H1 (cell line): ENCODE results near the gene ZMYM4. TPM values are rescaled to one million over a fixed set of nuclear protein-coding genes. Genes with fewer than 3 reads are reported as not detected.

ENCODE experiments used
- CTCF ChIA-PET: fragments of 300-600 bp; sonication (Branson Sonifier 250); formaldehyde crosslinking; loops from one replicate; lab custom pipeline; 2021; ENCODE audit not compliant: partially characterized antibody; lab: Charles Lee
- POLR2A ChIA-PET: fragments of 300-600 bp; sonication (Branson Sonifier 250); formaldehyde crosslinking; loops from one replicate; lab custom pipeline; 2021; ENCODE audit warnings: inconsistent platforms; ENCODE audit not compliant: partially characterized antibody; lab: Charles Lee
- DNase-seq, 2 experiments: peaks; one replicate each; pipeline versions ENCODE4 v3.0.0 to v3.0.0-alpha.2; 2010 to 2022; ENCODE audit warnings: low spot score in 2 of 2, low read depth in 1 of 2, mixed read lengths in 1 of 2
- FAIRE-seq: peaks from 2 replicates; lab custom pipeline; 2011; peaks lifted over from hg19 to GRCh38; lab: Jason Lieb, UNC
- H2AFZ ChIP-seq: 2 replicates; pipeline ENCODE4 v1.8.1; 2012; ENCODE audit warnings: low read length, inconsistent platforms
- H2AK5ac ChIP-seq: 2 replicates; pipeline ENCODE4 v1.6.1; 2013; ENCODE audit warnings: low read depth, low read length
- H2BK120ac ChIP-seq: replicated peaks from 2 replicates; pipeline ENCODE3; 2013; ENCODE audit warnings: low read depth, low read length, inconsistent platforms
- H2BK12ac ChIP-seq: 2 replicates; pipeline ENCODE4 v1.6.1; 2013; ENCODE audit warnings: low read depth, low read length
- H2BK15ac ChIP-seq: 2 replicates; pipeline ENCODE4 v1.6.1; 2013; ENCODE audit warnings: low read length
- H2BK20ac ChIP-seq: 2 replicates; pipeline ENCODE4 v1.6.1; 2013; ENCODE audit warnings: low read length
- H2BK5ac ChIP-seq: 2 replicates; pipeline ENCODE4 v1.6.1; 2013; ENCODE audit warnings: low read depth, low read length
- H3K14ac ChIP-seq: 2 replicates; pipeline ENCODE4 v1.6.1; 2013; ENCODE audit warnings: inconsistent platforms; ENCODE audit not compliant: insufficient read length
- H3K18ac ChIP-seq: 2 replicates; pipeline ENCODE4 v1.6.1; 2013; ENCODE audit warnings: low read length; ENCODE audit errors: extremely low read depth
- H3K23ac ChIP-seq: 2 replicates; pipeline ENCODE4 v1.6.1; 2013; ENCODE audit warnings: inconsistent platforms; ENCODE audit not compliant: insufficient read length
- H3K23me2 ChIP-seq: 2 replicates; pipeline ENCODE4 v1.6.1; 2013; ENCODE audit warnings: low read depth, low read length
- H3K27ac ChIP-seq: 2 replicates; pipeline ENCODE4 v1.6.1; 2011; ENCODE audit warnings: low read depth, low read length, inconsistent platforms
- H3K27me3 ChIP-seq, 4 experiments: replicated peaks in 1 of 4; 1 replicate in 1 of 4; 2 replicates in 3 of 4; pipeline versions ENCODE4 v1.6.1 to v1.8.1; 2011 to 2013; ENCODE audit warnings: low read length in 3 of 4, mild to moderate bottlenecking in 3 of 4, inconsistent platforms in 2 of 4, mixed read lengths in 2 of 4, moderate library complexity in 1 of 4; ENCODE audit not compliant: control insufficient read depth in 3 of 4, insufficient read depth in 3 of 4; ENCODE audit errors: extremely low read depth in 1 of 4
- H3K36me3 ChIP-seq, 4 experiments: 2 replicates each; pipeline versions ENCODE4 v1.6.1 to v1.8.1; 2011 to 2013; ENCODE audit warnings: mild to moderate bottlenecking in 4 of 4, low read length in 3 of 4, moderate library complexity in 2 of 4, control low read depth in 1 of 4, inconsistent platforms in 1 of 4; ENCODE audit not compliant: insufficient read depth in 4 of 4, control insufficient read depth in 2 of 4
- H3K4ac ChIP-seq: replicated peaks from 2 replicates; pipeline ENCODE3; 2013; ENCODE audit warnings: low read length, low read depth, mixed read lengths, inconsistent platforms; ENCODE audit not compliant: insufficient read length
- H3K4me1 ChIP-seq, 4 experiments: replicated peaks in 1 of 4; 1 replicate in 1 of 4; 2 replicates in 3 of 4; pipeline versions ENCODE4 v1.6.1 to v1.8.1; 2011 to 2013; ENCODE audit warnings: low read length in 3 of 4, inconsistent platforms in 2 of 4, mixed read lengths in 1 of 4; ENCODE audit not compliant: insufficient read depth in 4 of 4, control insufficient read depth in 3 of 4
- H3K4me2 ChIP-seq, 2 experiments: 2 replicates each; pipeline versions ENCODE4 v1.6.1 to v1.8.1; 2011 to 2013; ENCODE audit warnings: low read depth in 2 of 2, low read length in 2 of 2, control low read depth in 1 of 2, inconsistent platforms in 1 of 2, mild to moderate bottlenecking in 1 of 2; ENCODE audit not compliant: insufficient read depth in 1 of 2
- H3K4me3 ChIP-seq, 4 experiments: fragments of 200-600, 300-600 bp in 1 of 4; sonication (generic), shearing (Covaris generic), sonication (Bioruptor Twin) in 1 of 4; 2 replicates each; pipeline versions ENCODE4 v1.5.1 to v1.8.1; 2011 to 2016; ENCODE audit warnings: low read length in 4 of 4, low read depth in 3 of 4, control low read depth in 2 of 4, inconsistent platforms in 2 of 4, mild to moderate bottlenecking in 2 of 4, mixed read lengths in 1 of 4, moderate library complexity in 1 of 4; ENCODE audit not compliant: insufficient read depth in 2 of 4; ENCODE audit errors: extremely low read depth in 1 of 4
- H3K56ac ChIP-seq: replicated peaks from 2 replicates; pipeline ENCODE3; 2013; ENCODE audit warnings: low read depth, mild to moderate bottlenecking, mixed read lengths, low read length, inconsistent platforms; ENCODE audit not compliant: insufficient read length
- H3K79me1 ChIP-seq: 2 replicates; pipeline ENCODE4 v1.6.1; 2013; ENCODE audit warnings: low read depth, low read length, control low read depth
- H3K79me2 ChIP-seq, 2 experiments: 2 replicates each; pipeline versions ENCODE4 v1.6.1 to v1.8.1; 2012 to 2013; ENCODE audit warnings: low read length in 2 of 2, mild to moderate bottlenecking in 2 of 2, inconsistent platforms in 1 of 2; ENCODE audit not compliant: insufficient read depth in 2 of 2, control insufficient read depth in 1 of 2
- H3K9ac ChIP-seq, 4 experiments: replicated peaks in 1 of 4; 1 replicate in 1 of 4; 2 replicates in 3 of 4; pipeline versions ENCODE4 v1.6.1 to v1.8.1; 2011 to 2013; ENCODE audit warnings: low read depth in 3 of 4, low read length in 3 of 4, control low read depth in 2 of 4, mild to moderate bottlenecking in 2 of 4, moderate library complexity in 2 of 4, inconsistent platforms in 1 of 4; ENCODE audit errors: extremely low read depth in 1 of 4
- H3K9me3 ChIP-seq, 2 experiments: 2 replicates each; pipeline versions ENCODE4 v1.6.1 to v1.8.1; 2012 to 2013; ENCODE audit warnings: mild to moderate bottlenecking in 2 of 2, moderate library complexity in 2 of 2, control low read depth in 1 of 2, inconsistent platforms in 1 of 2, low read depth in 1 of 2, low read length in 1 of 2, mixed read lengths in 1 of 2; ENCODE audit not compliant: insufficient read depth in 2 of 2
- H4K20me1 ChIP-seq, 2 experiments: replicated peaks in 1 of 2; 2 replicates each; pipeline versions ENCODE3 to v1.8.1; 2011 to 2013; ENCODE audit warnings: inconsistent platforms in 2 of 2, low read length in 2 of 2, mild to moderate bottlenecking in 1 of 2; ENCODE audit not compliant: insufficient read depth in 2 of 2, control insufficient read depth in 1 of 2
- H4K5ac ChIP-seq: 2 replicates; pipeline ENCODE4 v1.6.1; 2013; ENCODE audit warnings: low read length, low read depth, mixed read lengths, inconsistent platforms; ENCODE audit not compliant: insufficient read length
- H4K8ac ChIP-seq: 2 replicates; pipeline ENCODE4 v1.8.0; 2013; ENCODE audit warnings: mild to moderate bottlenecking, moderate library complexity, low read length, inconsistent platforms; ENCODE audit not compliant: insufficient read depth; ENCODE audit errors: extremely low read depth
- H4K91ac ChIP-seq: replicated peaks from 2 replicates; pipeline ENCODE3; 2013; ENCODE audit warnings: low read length, mixed read lengths, inconsistent platforms; ENCODE audit not compliant: insufficient read length
- BACH1 ChIP-seq: IDR thresholded peaks from 2 replicates; pipeline ENCODE4 v1.6.1; 2012; ENCODE audit warnings: low read length, improper control_type of control experiment
- BCL11A ChIP-seq, 2 experiments: IDR thresholded peaks; one replicate each; pipeline ENCODE4 v1.6.1; 2011; ENCODE audit warnings: low read depth in 2 of 2, low read length in 2 of 2, mild to moderate bottlenecking in 2 of 2
- EP300 ChIP-seq, 2 experiments: IDR thresholded peaks; 1 replicate in 1 of 2; 2 replicates in 1 of 2; pipeline ENCODE4 v1.6.1; 2011 to 2012; ENCODE audit warnings: low read depth in 2 of 2, low read length in 2 of 2, mild to moderate bottlenecking in 2 of 2, borderline replicate concordance in 1 of 2, inconsistent platforms in 1 of 2, moderate library complexity in 1 of 2
- NANOG ChIP-seq: IDR thresholded peaks from 2 replicates; pipeline ENCODE4 v1.6.1; 2011; ENCODE audit warnings: low read length, low read depth, mild to moderate bottlenecking, inconsistent platforms; ENCODE audit not compliant: insufficient read depth, poor library complexity, severe bottlenecking
- PHF8 ChIP-seq: fragments of 200-600 bp; sonication (generic); conservative IDR thresholded peaks from 2 replicates; pipeline ENCODE4 v1.7.1; 2012; ENCODE audit warnings: low read depth, mild to moderate bottlenecking, inconsistent platforms, low read length, moderate library complexity
- POLR2A ChIP-seq, 2 experiments: IDR thresholded peaks; 1 replicate in 1 of 2; 2 replicates in 1 of 2; pipeline ENCODE4 v1.6.1; 2011; ENCODE audit warnings: low read depth in 2 of 2, low read length in 2 of 2, mild to moderate bottlenecking in 2 of 2; ENCODE audit errors: control extremely low read depth in 1 of 2
- POLR2AphosphoS5 ChIP-seq: IDR thresholded peaks from 2 replicates; pipeline ENCODE4 v1.6.1; 2011; ENCODE audit warnings: low read depth, low read length
- POU5F1 ChIP-seq: IDR thresholded peaks from 2 replicates; pipeline ENCODE4 v1.6.1; 2011; ENCODE audit warnings: low read depth, mild to moderate bottlenecking, low read length, moderate library complexity
- RFX5 ChIP-seq: IDR thresholded peaks from 2 replicates; pipeline ENCODE4 v1.6.1; 2011; ENCODE audit warnings: low read depth, low read length, improper control_type of control experiment, borderline replicate concordance
- RXRA ChIP-seq: IDR thresholded peaks from 2 replicates; pipeline ENCODE4 v1.6.1; 2011; ENCODE audit warnings: low read depth, mild to moderate bottlenecking, low read length, moderate library complexity; ENCODE audit not compliant: insufficient read depth
- SIRT6 ChIP-seq: IDR thresholded peaks from one replicate; pipeline ENCODE4 v1.7.1; 2012; ENCODE audit warnings: low read length, inconsistent platforms
- SIX5 ChIP-seq: IDR thresholded peaks from 2 replicates; pipeline ENCODE4 v1.6.1; 2011; ENCODE audit warnings: mild to moderate bottlenecking, low read depth, low read length
- SP4 ChIP-seq: IDR thresholded peaks from 2 replicates; pipeline ENCODE4 v1.6.1; 2012; ENCODE audit warnings: low read length, inconsistent platforms
- SRF ChIP-seq: IDR thresholded peaks from 2 replicates; pipeline ENCODE4 v1.6.1; 2011; ENCODE audit warnings: mild to moderate bottlenecking, low read depth, low read length, moderate library complexity
- WGBS, 2 experiments: shearing (Covaris generic) in 1 of 2; methylation state at CpG; one replicate each; pipeline versions ENCODE4 v1.1.6 to v1.1.7; 2013 to 2015; ENCODE audit warnings: low lambda C conversion rate in 2 of 2, mixed read lengths in 2 of 2, inconsistent platforms in 1 of 2, low coverage in 1 of 2, missing lambda C conversion rate in 1 of 2; ENCODE audit not compliant: insufficient replicate concordance in 2 of 2, insufficient coverage in 1 of 2, insufficient read length in 1 of 2; ENCODE audit errors: extremely low coverage in 1 of 2, missing lambda C conversion rate in 1 of 2; 5-methylcytosine and 5-hydroxymethylcytosine counted together
- polyA plus RNA-seq, 7 experiments: library from polyadenylated mRNA; depleted of rRNA in 3 of 7; stranded (reverse) in 5 of 7; unstranded in 2 of 7; fragments of >200 nt in 5 of 7; fragments of 200-250 nt in 2 of 7; gene quantifications; 1 replicate in 5 of 7; 2 replicates in 1 of 7; 4 replicates in 1 of 7; pipeline versions ENCODE4 v1.2.1 to v1.2.3, GENCODE V29; 2011 to 2013; ENCODE audit warnings: missing spikeins in 2 of 7, mixed read lengths in 2 of 7
- total RNA-seq: library from RNA; stranded (reverse); fragmentation: NEBNext Ultra II Directional; extraction: Animal tissue kit (Norgen Biotek cat#: 25700); gene quantifications from 2 replicates; pipeline ENCODE4 v1.2.1, GENCODE V29; 2021
- TF ChIP-seq, protein P1 (sequence below): IDR thresholded peaks from 2 replicates; pipeline ENCODE4 v1.6.1; 2012; ENCODE audit warnings: inconsistent platforms

ZMYM4 gene
- total and polyA plus RNA-seq, 2 of the 8 experiments (the other 6 are each of a cell fraction or from before 2014, with no cell fraction given): 16.7 to 81.3 TPM

DNA sequence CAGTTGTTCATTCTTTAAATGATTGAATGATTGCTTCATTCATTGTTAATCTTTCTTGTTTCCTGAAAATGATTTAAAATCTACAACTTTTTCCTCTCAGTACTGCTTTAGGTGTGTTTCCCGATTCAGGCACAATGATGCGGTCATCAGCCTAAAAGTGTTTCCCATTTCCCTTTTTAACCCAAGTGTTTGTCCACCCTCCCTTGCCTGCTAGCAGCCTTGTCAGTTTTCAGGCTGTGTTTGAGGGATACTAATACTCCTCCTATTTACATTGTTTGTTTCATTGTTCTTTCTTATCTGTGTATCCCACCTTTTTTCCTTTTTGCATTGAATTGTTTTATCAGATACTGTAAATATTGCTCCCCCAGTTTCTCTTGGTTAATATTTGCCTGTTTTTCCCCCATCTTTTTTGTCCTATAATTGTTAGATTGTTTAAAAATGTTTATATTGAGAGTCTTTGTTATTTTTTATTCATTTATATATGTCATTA is 157.6 kb downstream of the ZMYM4 start:
- FAIRE-seq (no peak), DNase-seq (no peak)
- ChIA-PET CTCF (interaction anchor here (1.5 kb wide), 1 partner anchor 267 kb away, joined by 4 read pairs; no protein-coding TSS in a partner anchor), POLR2A (interaction anchor here (0.9 kb wide), 1 partner anchor 240 kb away, joined by 4 read pairs; no protein-coding TSS in a partner anchor)
- Histone ChIP-seq H2AK5ac (no peak overlapping the region), H2BK15ac (no peak overlapping the region), H3K14ac (no peak overlapping the region), H4K91ac (no peak overlapping the region), H2BK12ac (no peak overlapping the region), H2BK120ac (no peak overlapping the region), H3K56ac (no peak overlapping the region), H3K9me3 (no peaks in the 10 kb centered on the region), H4K5ac (no peak overlapping the region), H4K8ac (no peak overlapping the region), H2AFZ (no peak overlapping the region), H3K27me3 (no peaks in the 10 kb centered on the region), H3K4ac (no peak overlapping the region), H2BK5ac (no peak overlapping the region), H2BK20ac (no peak overlapping the region), H3K79me2 (no peaks in the 10 kb centered on the region), H3K27ac (no peak overlapping the region), H3K36me3 (peaks cover 0 to 5% (median 0%) of the 10 kb centered on the region in 4 experiments; a peak in 1 of 8 replicates), H3K4me1 (peaks cover 0 to 4% (median 0%) of the 10 kb centered on the region in 4 experiments; a peak in 1 of 7 replicates), H3K4me3 (no peak overlapping the region), H3K18ac (no peak overlapping the region), H3K23me2 (no peaks in the 10 kb centered on the region), H4K20me1 (no peaks in the 10 kb centered on the region), H3K4me2 (no peak overlapping the region), H3K9ac (no peak overlapping the region), H3K23ac (no peak overlapping the region), H3K79me1 (no peaks in the 10 kb centered on the region)
- WGBS, 2 experiments: 92% methylated on average over 2 of the region's 2 CpGs; no CpG with 5 or more reads in 1 of the 2 experiments
- TF ChIP-seq SIRT6: no peak
- TF ChIP-seq POU5F1: no peak
- TF ChIP-seq, protein P1, sequence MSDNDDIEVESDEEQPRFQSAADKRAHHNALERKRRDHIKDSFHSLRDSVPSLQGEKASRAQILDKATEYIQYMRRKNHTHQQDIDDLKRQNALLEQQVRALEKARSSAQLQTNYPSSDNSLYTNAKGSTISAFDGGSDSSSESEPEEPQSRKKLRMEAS: no peak
- no peak for TF ChIP-seq RFX5
- TF ChIP-seq POLR2A (IDR thresholded peaks at IDR 0.05; ENCODE audit: control extremely low read depth in 1 of 2, low read depth in 2 of 2, low read length in 2 of 2): no peak
- TF ChIP-seq NANOG: no peak
- no peak for TF ChIP-seq SRF
- TF ChIP-seq SIX5: no peak
- no peak for TF ChIP-seq RXRA
- no peak for TF ChIP-seq SP4
- TF ChIP-seq EP300 (IDR thresholded peaks at IDR 0.05; ENCODE audit: borderline replicate concordance in 1 of 2, low read depth in 2 of 2, low read length in 2 of 2): no peak
- TF ChIP-seq BCL11A (IDR thresholded peaks at IDR 0.05; ENCODE audit: low read depth in 2 of 2, low read length in 2 of 2): no peak
- no peak for TF ChIP-seq BACH1
- TF ChIP-seq PHF8: no peak
- TF ChIP-seq POLR2AphosphoS5: no peak
